ENCODE measurements around the gene MRPL42. TPM values are rescaled to one million over a fixed set of nuclear protein-coding genes. Genes with fewer than 3 reads are reported as not detected.

MRPL42 gene
- total and polyA plus RNA-seq, 2 of the 4 experiments (the other 2 are of a cell fraction): 64.2 to 90.7 TPM

DNA sequence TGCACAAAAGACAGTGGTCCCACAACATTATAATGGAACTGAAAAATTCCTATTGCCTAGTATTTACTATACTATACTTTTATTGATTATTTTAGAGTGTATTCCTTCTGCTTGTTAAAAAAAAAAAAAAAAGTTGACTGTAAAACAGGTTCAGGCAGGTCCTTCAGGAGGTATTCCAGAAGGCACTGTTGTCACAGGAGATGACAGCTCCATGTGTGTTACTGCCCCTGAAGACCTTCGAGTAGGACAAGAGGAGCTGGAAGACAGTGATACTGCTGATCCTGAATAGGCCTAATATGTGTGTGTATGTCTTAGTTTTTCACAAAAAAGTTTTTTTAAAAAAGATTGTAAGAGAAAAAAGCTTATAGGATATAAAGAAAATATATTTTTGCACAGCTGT is 37.9 kb upstream of the MRPL42 start:
- Histone ChIP-seq H3K27me3 (ENCODE audit: control insufficient read depth, insufficient read depth, low read length) (no peaks in the 10 kb centered on the region), H2BK5ac (ENCODE audit: low read depth, low read length, poor library complexity, severe bottlenecking) (no peak overlapping the region), H4K5ac (ENCODE audit: low read depth, low read length) (peak overlapping the region; percentile 48; the same call in 1 of the 2 replicates), H4K8ac (ENCODE audit: low read depth in 2 of 2, low read length in 2 of 2) (no peak overlapping the region), H4K91ac (ENCODE audit: insufficient read depth, low read depth, low read length) (no peak overlapping the region), H3K4me1 (ENCODE audit: control insufficient read depth, insufficient read depth, low read length) (peaks cover 22% of the 10 kb centered on the region), H2BK20ac (ENCODE audit: low read depth, low read length) (no peak overlapping the region), H4K20me1 (ENCODE audit: insufficient read depth, low read length) (peaks cover 92% of the 10 kb centered on the region), H3K79me1 (ENCODE audit: low read depth in 1 of 2, low read length in 2 of 2) (peaks cover 5 to 52% of the 10 kb centered on the region in 2 experiments; a peak in 3 of 4 replicates), H2AFZ (replicated peaks; ENCODE audit: low read length, poor library complexity) (no peak overlapping the region), H3K36me3 (ENCODE audit: control insufficient read depth, insufficient read depth, low read length) (no peaks in the 10 kb centered on the region), H3K18ac (ENCODE audit: low read depth, low read length) (no peak overlapping the region), H3K56ac (ENCODE audit: extremely low read depth, insufficient read depth, low read length) (no peak overlapping the region), H3K14ac (replicated peaks; ENCODE audit: low read depth, low read length) (no peak overlapping the region), H2BK120ac (ENCODE audit: low read depth, low read length) (no peak overlapping the region), H2AK5ac (ENCODE audit: low read depth, low read length) (no peak overlapping the region), H3K9ac (ENCODE audit: low read depth, low read length) (no peak overlapping the region), H3K4me2 (ENCODE audit: low read depth, low read length) (no peak overlapping the region), H3K23ac (ENCODE audit: low read depth, low read length) (no peak overlapping the region), H3K9me3 (ENCODE audit: control insufficient read depth, insufficient read depth, low read length) (no peaks in the 10 kb centered on the region), H3K9me1 (ENCODE audit: insufficient read depth, low read length) (peaks cover 12% of the 10 kb centered on the region), H3K27ac (ENCODE audit: insufficient read depth, low read length) (no peak overlapping the region; the same call in 1 of the 2 replicates), H3K4me3 (ENCODE audit: insufficient read depth, low read depth, low read length) (no peak overlapping the region), H2AK9ac (replicated peaks; ENCODE audit: low read depth, low read length, poor library complexity) (no peak overlapping the region), H2BK15ac (ENCODE audit: low read depth, low read length) (no peak overlapping the region), H3K4ac (ENCODE audit: low read depth, low read length) (no peak overlapping the region)
- no CpG with 5 or more reads among the region's 1 CpG for WGBS, 2 experiments (ENCODE audit: extremely low coverage in 2 of 2, insufficient read length in 1 of 2)
- intact Hi-C loops (cut with micrococcal nuclease) (loop anchor here (5.0 kb wide), 1 partner anchor 673 kb away; no protein-coding TSS in a partner anchor), in situ Hi-C loops (cut with MboI; ENCODE audit: low sequenced_read_pairs) (no loop called here), dilution Hi-C loops (cut with HindIII; ENCODE audit: low sequenced_read_pairs, unreplicated experiment) (no loop called here)
- ChIA-PET POLR2A (ENCODE audit: unreplicated experiment) (no interaction called here), CTCF (interaction anchor here (2.0 kb wide), 1 partner anchor 10 kb away, joined by 5 read pairs; no protein-coding TSS in a partner anchor)
- DNase-seq (no peak), ATAC-seq (ENCODE audit: low read depth) (no peak)
- BruUV-seq (replicated peaks): no TSS peak
- TF ChIP-seq CHD1 (IDR thresholded peaks at IDR 0.05; ENCODE audit: low read depth, low read length): no peak
